Activated CD8-positive, alpha-beta memory T cell treated with anti-CD3 and anti-CD28 coated beads for 4 hours (primary cell): Measurements from ENCODE around the gene HSD17B10.
"Not testable (repeated sequence)": the region's sequence is repeated elsewhere in the genome, so short reads cannot be mapped to it uniquely, and the experiment has no call there.

Experiments
- DNase-seq, 2 donors: peaks; one replicate each; pipeline ENCODE4 v3.0.0-alpha.2; 2020; ENCODE audit warnings: low read depth in 2 of 2

HSD17B10 gene

GRCh38 chrX:53437206-53437605, 3.0 kb upstream of the HSD17B10 start:
- DNase-seq, result no peak

- DNase-seq, result peak; percentile 31 to 35
These were observed 1.8 kb upstream of the HSD17B10 start for GRCh38 chrX:53435997-53436396.

- DNase-seq, result no peak
These were observed 3.9 kb downstream of the HSD17B10 start for GRCh38 chrX:53430231-53430630.

- no peak for DNase-seq
These were observed 4.4 kb downstream of the HSD17B10 start for GRCh38 chrX:53429755-53430154.

- no peak for DNase-seq
These were observed 11.3 kb downstream of the HSD17B10 start, which contains the start of gene RIBC1 for GRCh38 chrX:53422861-53423306. Gene RIBC1 (plus strand): TSS chrX:53422873. CDS start chrX:53426277, 3,404 bp downstream.

- DNase-seq, result peak; percentile 90 to 96
These were observed 11.9 kb downstream of the HSD17B10 start, which contains the start of gene SMC1A for GRCh38 chrX:53422086-53422860. Gene SMC1A (minus strand): TSS chrX:53422654. CDS start chrX:53422600, 54 bp downstream.

GRCh38 chrX:53421772-53422085, 12.4 kb downstream of the HSD17B10 start:
- DNase-seq, result no peak

- no peak for DNase-seq
These were observed 13.0 kb downstream of the HSD17B10 start for GRCh38 chrX:53421125-53421524.

- not testable (repeated sequence) for DNase-seq
These were observed 13.8 kb downstream of the HSD17B10 start for GRCh38 chrX:53420351-53420750.

- DNase-seq, result no peak
These were observed 21.7 kb downstream of the HSD17B10 start for GRCh38 chrX:53412446-53412845.

GRCh38 chrX:53403535-53403934, 30.6 kb downstream of the HSD17B10 start:
- DNase-seq, result no peak

- no peak for DNase-seq
These were observed 36.0 kb downstream of the HSD17B10 start for GRCh38 chrX:53398216-53398615.

GRCh38 chrX:53395605-53396298, 38.4 kb downstream of the HSD17B10 start:
- no peak for DNase-seq

- DNase-seq, result no peak
These were observed 50.6 kb downstream of the HSD17B10 start for GRCh38 chrX:53383376-53384076.
